Measurements from ENCODE around the gene SUSD6.
"Not testable (repeated sequence)": the region's sequence is repeated elsewhere in the genome, so short reads cannot be mapped to it uniquely, and the experiment has no call there.

The SUSD6 gene

DNA sequence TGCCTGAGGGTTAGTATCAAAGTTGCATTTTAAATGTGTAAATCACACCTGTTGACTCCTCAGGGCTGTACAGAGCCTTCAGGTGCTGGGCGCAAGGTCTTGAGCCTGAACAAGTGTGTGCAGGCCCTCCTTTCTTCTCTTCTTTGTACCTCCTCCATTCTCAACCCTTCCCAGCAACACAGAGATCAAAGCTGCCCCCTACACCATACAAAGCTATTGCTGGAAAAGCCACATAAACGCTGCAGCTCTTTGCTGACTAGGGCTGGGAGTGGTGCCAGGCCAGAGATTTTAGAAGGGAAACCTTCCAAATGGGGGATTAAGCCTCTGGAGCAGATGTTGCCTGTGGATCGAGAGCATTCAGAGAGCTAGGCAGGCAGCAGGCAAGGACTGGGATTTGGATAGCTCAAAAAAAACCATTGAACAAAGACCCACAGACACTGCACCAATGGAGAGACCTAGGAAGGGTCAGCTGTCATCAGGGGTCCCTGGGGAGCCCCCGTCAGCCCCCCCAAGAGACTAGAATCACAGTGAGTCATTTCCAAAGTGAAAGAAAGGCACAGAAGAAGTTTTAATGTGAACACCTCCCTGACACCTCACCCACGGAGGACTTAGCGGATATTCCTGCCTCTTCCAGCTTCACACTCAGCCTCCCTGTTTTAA is 18.2 kb upstream of the SUSD6 start:
- no peak for DNase-seq

- no peak for DNase-seq
These were observed 16.6 kb upstream of the SUSD6 start for GRCh38 chr14:69594846-69595245.

GRCh38 chr14:69595336-69595735 is 16.1 kb upstream of the SUSD6 start:
- no peak for DNase-seq

DNA sequence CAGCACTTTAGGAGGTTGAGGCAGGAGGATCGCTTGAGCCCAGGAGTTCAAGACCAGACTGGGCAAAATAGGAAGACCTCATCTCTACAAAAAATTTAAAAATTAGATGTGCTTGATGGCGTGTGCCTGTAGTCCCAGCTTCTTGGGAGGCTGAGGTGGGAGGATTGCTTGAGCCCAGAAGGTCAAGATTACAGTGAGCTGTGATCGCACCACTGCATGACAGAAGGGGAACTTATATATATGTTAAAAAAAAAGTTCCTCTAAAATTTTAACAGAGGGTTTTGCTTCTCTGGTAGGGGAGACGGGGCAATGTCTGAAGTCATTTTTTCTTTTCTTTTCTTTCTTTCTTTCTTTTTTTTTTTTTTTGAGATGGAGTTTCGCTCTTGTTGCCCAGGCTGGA is 12.0 kb upstream of the SUSD6 start:
- not testable (repeated sequence) for DNase-seq

DNA sequence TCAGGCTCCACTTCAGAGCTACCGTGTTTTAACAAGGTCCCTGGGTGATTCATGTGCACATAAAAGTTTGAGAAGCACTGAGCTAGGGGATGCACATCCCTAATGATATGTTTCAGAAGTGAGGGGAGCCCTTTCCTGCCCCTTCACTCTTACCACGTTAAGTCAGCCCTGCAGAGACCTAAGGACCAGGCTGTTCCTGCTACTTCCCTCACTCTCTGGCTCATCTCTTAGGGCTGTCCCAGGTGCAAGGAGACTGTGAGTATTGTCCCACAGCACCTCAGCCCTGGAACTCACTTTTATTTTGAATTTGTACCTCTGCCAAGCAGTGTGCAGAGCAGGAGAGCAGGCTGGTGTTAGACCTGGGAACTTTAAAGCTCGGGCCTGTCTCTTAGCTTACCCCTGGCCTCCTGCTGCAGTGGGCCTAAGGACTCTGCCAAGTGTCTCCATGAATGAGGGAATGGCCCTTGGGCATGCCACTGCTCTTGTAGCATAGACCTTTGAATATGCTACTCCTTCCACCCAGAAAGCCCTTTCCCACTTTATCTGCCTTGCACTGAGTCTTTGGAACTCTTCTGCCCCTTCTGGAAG is 11.0 kb upstream of the SUSD6 start:
- no peak for DNase-seq

DNA sequence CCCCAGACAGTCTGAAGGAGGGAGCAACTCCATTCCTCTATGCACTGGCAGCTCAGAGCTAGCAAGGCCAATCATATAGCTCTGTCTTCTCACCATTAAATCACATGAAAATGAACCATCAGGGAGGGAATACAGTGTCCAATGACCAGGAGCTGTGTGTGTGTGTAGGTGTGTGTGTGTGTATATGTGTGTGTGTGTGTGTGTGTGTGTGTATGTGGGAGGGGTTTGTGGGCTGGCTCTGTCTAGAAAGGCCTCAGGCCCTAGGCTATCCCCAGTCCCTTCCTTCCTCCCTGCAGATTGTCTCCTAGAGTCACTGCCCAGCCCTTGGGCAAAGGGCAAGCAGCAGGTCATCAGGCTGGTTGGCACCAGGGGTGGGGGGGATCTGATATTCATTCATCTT is 5.7 kb upstream of the SUSD6 start:
- DNase-seq: no peak

DNA sequence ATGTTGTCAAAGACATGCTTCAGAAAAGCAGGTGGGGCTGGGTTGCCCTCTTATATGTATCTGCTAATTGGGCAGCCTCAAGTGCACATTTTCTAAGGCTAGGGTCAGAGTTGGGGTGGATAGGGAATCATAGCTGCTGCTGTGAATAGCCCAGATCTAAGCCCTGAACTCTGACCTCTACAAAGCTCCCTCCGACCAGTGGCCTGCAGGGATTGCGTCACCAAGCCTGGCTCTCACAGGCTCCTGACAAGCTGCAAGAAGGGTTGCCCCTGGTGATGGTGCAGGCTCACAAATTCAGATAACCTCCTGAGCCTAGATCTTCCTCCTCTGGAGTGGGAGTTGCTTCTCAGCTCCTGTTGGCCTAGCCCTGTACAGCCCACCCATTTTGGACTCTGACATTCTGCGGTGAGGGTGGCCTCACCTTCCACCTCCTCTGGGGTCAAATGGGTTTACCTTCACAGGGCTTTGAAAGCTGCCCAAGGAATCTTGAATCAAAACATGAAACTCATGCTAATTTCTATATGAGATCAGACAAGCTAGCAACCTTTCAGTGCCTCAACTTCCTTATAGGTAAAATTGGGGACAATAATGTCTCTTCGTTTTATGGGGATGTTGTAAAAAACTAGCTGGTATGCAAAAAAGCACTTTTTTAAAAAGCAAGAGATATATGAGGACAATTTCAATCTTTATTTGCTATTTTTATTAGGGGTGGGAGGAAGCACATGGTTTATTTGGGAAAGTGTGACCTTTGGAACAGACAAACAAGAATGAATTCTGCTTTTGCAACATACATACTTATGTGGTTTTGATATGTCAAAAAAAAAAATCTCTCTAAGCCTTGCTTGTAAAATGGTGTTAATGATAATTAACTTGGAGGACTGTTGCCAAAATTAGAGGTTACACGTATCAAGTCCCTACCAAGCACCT is 4.9 kb upstream of the SUSD6 start:
- DNase-seq: peak; percentile 41 to 61

DNA sequence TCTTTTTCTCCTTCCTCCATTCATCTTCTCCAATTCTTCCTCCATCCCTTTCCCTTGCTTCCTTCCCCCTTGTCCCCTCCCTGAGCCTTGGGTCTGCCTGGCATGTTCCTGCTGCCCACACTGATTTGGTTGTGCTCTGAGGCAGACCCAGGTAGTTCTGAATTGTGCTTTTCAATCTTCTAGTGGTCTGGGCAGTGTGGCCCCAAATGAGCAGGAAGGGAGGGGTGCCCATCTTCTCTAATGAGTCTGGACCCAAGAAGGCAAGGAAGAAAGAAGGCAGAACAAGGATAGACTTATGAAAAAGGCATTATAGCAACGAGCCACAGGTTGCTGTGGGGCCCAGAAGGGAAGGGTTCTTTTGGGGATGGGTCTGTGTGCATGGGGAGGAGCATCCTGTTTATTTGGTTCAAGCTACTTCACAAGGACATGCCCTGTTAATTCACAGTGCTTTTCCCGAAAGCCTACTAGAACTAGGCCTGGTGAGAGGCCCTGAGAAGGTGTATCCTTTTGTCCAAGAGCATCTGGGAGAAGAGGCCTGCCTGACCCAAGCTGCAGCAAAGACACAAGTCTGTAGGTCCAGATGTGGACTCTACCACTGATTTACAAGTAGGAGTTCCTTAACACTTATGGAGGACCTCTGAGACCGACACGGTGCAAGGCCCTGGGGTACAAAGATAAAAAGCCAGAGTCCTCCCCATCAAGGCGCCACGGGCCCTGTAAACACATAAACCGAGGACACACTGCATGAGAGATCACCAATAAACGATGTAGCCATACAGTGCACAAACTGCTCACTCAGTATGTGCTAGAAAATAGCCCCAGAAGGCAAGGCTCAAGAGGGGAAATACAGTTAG is 1.1 kb upstream of the SUSD6 start:
- no peak for DNase-seq

DNA sequence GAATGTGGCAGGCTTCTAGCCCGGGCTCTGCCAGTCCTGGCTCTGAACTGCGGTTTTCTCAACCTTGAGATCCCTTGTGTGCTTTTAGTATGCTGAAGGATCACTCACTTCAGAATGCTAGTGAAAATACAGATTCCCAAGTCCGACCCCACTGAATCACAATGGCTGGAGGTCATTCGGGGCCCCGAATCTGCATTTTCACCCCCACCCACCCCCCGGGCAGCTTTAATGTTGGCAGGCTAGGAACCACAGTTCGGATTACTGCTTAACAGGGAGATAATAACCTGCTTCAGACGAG is 573 bp upstream of the SUSD6 start:
- DNase-seq: no peak

- peak; percentile 34 to 54 for DNase-seq
These were observed 802 bp downstream of the SUSD6 start for GRCh38 chr14:69612014-69612782.

DNA sequence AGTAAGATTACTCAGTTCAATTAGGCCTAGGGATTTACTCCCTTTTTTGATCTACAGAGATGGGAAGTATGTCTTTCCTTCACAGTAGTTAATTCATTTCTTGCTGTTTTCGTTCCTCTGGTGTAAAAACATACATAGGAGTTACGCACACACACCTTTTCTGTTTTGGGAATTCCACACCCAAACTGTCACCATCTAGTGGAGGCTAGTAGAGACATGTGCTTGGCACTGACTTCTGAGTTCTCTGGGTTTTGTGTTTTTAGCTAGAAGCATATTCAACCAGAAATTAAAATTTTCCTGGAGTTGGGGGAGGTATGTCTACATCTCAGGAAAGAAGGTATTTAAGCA is 1.4 kb downstream of the SUSD6 start:
- DNase-seq: no peak

DNA sequence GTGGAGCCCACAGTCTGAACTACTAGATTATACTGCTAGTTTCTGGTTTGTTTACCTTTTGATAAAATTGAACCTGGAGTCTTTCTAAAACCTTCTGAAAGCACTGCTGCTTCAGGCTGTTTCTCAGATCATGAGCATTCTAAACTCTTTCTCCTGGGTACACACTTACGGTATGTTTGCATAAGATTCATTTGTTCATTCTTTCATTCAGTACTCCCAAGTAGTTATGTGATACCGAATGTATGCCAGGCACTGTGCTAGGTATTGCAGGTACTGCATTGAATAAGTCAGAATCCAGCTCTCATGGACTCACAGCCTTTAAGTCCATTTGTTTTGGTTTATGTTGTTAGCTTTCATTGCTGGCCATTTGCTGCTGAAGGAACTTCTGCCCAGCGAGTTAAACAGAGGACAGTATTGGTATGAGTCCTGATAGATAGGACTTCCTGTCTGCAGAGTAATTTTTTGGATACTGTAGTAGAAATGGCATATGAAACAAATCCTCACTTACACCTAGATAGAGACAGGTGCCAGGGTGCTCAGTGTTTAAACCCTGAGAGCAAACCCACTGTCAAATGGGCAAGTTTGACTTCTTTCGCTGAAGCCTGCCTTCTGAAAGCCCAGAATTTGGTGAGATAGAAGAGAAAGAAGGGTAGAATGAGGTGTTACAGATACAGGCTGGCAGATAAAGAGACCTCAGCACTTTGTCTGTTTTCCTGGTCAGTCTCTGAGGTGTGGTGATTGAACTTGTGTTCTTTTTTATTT is 2.1 kb downstream of the SUSD6 start:
- DNase-seq: no peak

GRCh38 chr14:69614592-69614991 is 3.2 kb downstream of the SUSD6 start:
- DNase-seq: peak; percentile 88 to 93

GRCh38 chr14:69615121-69615495 is 3.7 kb downstream of the SUSD6 start:
- no peak for DNase-seq

- peak; percentile 73 to 77 for DNase-seq
These were observed 4.4 kb downstream of the SUSD6 start for GRCh38 chr14:69615496-69616407.

DNA sequence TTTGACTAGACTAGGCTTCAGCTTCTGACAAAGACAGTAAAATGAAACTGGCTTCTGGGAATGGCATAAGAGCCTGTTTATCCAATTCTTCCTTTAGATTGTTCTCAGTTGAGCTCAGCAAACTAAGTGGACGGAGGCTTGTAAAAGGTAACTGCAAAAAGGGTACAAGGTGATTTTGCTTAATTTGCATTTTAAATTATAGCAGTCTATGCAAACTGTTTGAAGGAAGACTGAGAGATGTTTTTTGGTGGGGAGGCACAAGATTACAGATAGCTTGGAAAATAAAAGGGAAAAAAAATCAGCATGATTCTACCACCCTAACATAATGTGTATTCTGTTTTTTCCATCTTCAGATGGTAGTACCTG is 5.0 kb downstream of the SUSD6 start:
- no peak for DNase-seq

DNA sequence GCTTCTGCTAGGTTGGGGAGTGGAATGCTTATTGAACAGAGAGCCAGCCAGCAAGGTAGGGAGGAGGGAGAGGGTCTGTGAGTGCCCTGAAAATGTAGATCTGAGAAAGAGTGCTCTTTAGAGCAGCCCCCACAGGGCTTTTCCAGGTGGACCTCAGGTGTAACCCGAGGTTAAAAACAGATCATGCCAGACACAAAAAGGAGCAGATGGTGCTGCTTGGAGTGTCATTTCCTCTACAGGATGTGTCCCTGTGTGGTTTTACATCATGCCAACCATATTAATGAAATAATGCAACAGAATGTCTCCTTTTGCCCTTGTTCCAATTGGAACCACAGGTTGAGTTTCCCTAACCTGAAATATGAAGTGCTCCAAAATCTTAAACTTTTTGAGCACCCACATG is 6.4 kb downstream of the SUSD6 start:
- no peak for DNase-seq

DNA sequence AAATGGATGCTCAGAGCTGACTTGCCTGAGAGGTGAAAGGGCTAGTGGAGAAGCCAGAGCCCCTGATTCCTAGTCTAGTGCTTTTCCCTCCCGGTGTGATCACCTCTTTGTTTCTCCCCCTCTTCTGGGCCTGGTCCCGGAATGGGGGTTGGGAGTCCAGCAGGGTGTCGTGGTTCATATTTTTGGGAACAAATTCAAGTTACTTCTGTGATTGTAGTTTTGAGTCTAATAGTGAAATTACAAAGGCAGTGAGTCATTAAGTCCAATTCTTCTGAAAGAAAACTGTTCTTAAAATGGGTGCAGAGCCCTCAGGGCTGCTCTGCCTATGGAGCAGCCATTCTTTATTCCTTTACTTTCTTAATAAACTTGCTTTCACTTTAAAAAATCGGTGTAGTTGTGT is 7.6 kb downstream of the SUSD6 start:
- no peak for DNase-seq

- DNase-seq: peak; percentile 33 to 54
These were observed 8.8 kb downstream of the SUSD6 start for GRCh38 chr14:69620211-69620611.

DNA sequence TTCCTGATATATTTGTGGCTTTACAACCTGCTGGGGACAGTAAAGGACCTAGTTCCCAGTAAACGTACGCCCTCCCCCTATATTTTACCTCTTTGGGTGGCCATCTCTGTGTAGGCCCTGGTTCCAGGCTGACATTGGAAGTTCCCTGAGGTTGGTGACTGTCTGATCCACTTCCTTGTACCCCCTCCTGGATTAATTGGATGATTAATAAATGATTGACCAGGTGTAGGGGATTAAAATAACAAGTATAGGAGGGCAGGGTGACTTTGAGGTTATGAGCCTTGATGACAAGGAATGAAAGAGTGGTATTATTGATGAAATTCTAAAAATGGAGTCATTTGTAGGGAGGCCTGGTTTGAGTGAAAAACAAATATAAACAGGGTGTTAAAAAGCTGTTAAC is 9.6 kb downstream of the SUSD6 start:
- no peak for DNase-seq

DNA sequence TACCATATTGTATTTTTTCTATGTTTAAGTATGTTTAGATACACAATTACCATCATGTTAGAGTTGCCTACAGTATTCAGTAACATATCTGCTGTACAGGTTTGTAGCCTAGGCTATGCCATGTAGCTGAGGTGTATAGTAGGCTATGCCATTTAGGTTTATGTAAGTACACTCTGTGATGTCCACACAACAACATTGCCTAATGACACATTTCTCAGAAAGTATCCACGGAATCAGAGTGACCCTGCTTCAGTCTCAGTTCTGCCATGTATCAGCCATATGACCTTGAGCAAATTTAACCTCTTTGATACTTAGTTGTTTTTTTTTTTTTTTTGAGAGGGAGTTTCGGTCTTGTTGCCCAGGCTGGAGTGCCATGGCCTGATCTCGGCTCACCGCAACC is 12.7 kb downstream of the SUSD6 start:
- DNase-seq: no peak

Measured in AML-193 (cell line).